HepG2 (cell line): ENCODE data around the gene ELP2. TPM values are rescaled to one million over a fixed set of nuclear protein-coding genes. Genes with fewer than 3 reads are reported as not detected.
A peak's percentile ranks its signal among the peaks of the same experiment; 100 is the strongest.

ENCODE experiments used
- ATF7 ChIP-seq, 2 experiments: fragments of 450-650 bp in 1 of 2; sonication (generic) in 1 of 2; formaldehyde crosslinking in 1 of 2; IDR thresholded peaks; 2 replicates each; pipeline versions ENCODE4 v1.4.0 to v1.6.1; 2016 to 2020; ENCODE audit warnings: antibody characterized with exemption in 1 of 2, mild to moderate bottlenecking in 1 of 2, missing genetic modification reagents in 1 of 2
- ATF7-NPFF ChIP-seq: sonication (generic); formaldehyde crosslinking; IDR thresholded peaks from 2 replicates; pipeline ENCODE4 v1.8.1; 2023; ENCODE audit warnings: mild to moderate bottlenecking, low read depth, missing genetic modification reagents, moderate library complexity
- BORCS8-MEF2B ChIP-seq: sonication (generic); formaldehyde crosslinking; IDR thresholded peaks from 2 replicates; pipeline ENCODE4 v1.8.0; 2022; ENCODE audit warnings: mild to moderate bottlenecking, missing genetic modification reagents
- CC2D1A ChIP-seq: sonication (generic); formaldehyde crosslinking; IDR thresholded peaks from 2 replicates; pipeline ENCODE4 v1.8.1; 2023; ENCODE audit warnings: mild to moderate bottlenecking, missing genetic modification reagents
- ELF4 ChIP-seq: sonication (generic); formaldehyde crosslinking; IDR thresholded peaks from 2 replicates; pipeline ENCODE4 v1.5.0; 2020; ENCODE audit warnings: missing genetic modification reagents, mild to moderate bottlenecking, moderate library complexity, borderline replicate concordance
- ETV6 ChIP-seq: sonication (generic); formaldehyde crosslinking; conservative IDR thresholded peaks from 2 replicates; pipeline ENCODE4 v1.4.0; 2020; ENCODE audit warnings: missing genetic modification reagents
- MEIS2 ChIP-seq: sonication (generic); formaldehyde crosslinking; IDR thresholded peaks from 2 replicates; pipeline ENCODE4 v1.9.0; 2021; ENCODE audit warnings: mild to moderate bottlenecking, missing genetic modification reagents
- NR2F2 ChIP-seq: IDR thresholded peaks from 2 replicates; pipeline ENCODE4 v1.6.1; 2012; ENCODE audit warnings: low read depth, inconsistent platforms, borderline replicate concordance
- RBFOX2 ChIP-seq: fragments of 200-400 bp; formaldehyde crosslinking; IDR thresholded peaks from 2 replicates; pipeline ENCODE4 v1.6.1; 2017; ENCODE audit warnings: low read depth, mild to moderate bottlenecking, low read length
- SIX4 ChIP-seq: sonication (generic); formaldehyde crosslinking; IDR thresholded peaks from 2 replicates; pipeline ENCODE4 v1.4.0; 2020; ENCODE audit warnings: missing genetic modification reagents
- STAT5B ChIP-seq: sonication (generic); formaldehyde crosslinking; IDR thresholded peaks from 2 replicates; pipeline ENCODE4 v1.4.0; 2020; ENCODE audit warnings: missing genetic modification reagents
- XRCC5 ChIP-seq: fragments of 200-400 bp; formaldehyde crosslinking; optimal IDR thresholded peaks from 2 replicates; pipeline ENCODE3; 2017; ENCODE audit warnings: mild to moderate bottlenecking, low read length
- ZFP90 ChIP-seq: sonication (generic); formaldehyde crosslinking; IDR thresholded peaks from 2 replicates; pipeline ENCODE4 v1.8.0; 2022; ENCODE audit warnings: missing genetic modification reagents, mild to moderate bottlenecking, inconsistent platforms, borderline replicate concordance
- ZKSCAN1 ChIP-seq: fragments of 150-350 bp; IDR thresholded peaks from 2 replicates; pipeline ENCODE4 v1.6.1; 2014; ENCODE audit warnings: low read length
- ZNF251 ChIP-seq: sonication (generic); formaldehyde crosslinking; IDR thresholded peaks from 2 replicates; pipeline ENCODE4 v1.9.0; 2021; ENCODE audit warnings: mild to moderate bottlenecking, missing genetic modification reagents
- ZNF256 ChIP-seq: sonication (generic); formaldehyde crosslinking; conservative IDR thresholded peaks from 2 replicates; pipeline ENCODE4 v1.4.0; 2020; ENCODE audit warnings: missing genetic modification reagents
- ZNF33B ChIP-seq: sonication (generic); formaldehyde crosslinking; IDR thresholded peaks from 2 replicates; pipeline ENCODE4 v1.5.1; 2020; ENCODE audit warnings: mild to moderate bottlenecking, missing genetic modification reagents
- ZNF468 ChIP-seq: sonication (generic); formaldehyde crosslinking; IDR thresholded peaks from 2 replicates; pipeline ENCODE4 v1.8.0; 2022; ENCODE audit warnings: mild to moderate bottlenecking, moderate library complexity, missing genetic modification reagents
- ZNF678 ChIP-seq: sonication (generic); formaldehyde crosslinking; IDR thresholded peaks from 2 replicates; pipeline ENCODE4 v1.4.0; 2020; ENCODE audit warnings: mild to moderate bottlenecking, missing genetic modification reagents
- polyA plus RNA-seq, 8 experiments: library from polyadenylated mRNA; depleted of rRNA in 3 of 8; stranded (reverse) in 7 of 8; unstranded in 1 of 8; fragments of >200 nt; fragmentation: Illumina TruSeq in 4 of 8; extraction: Trizol in 4 of 8; gene quantifications; 2 replicates each; pipeline versions ENCODE4 v1.2.1 to v1.2.3, GENCODE V29; 2011 to 2016; ENCODE audit warnings: low read depth in 4 of 8, missing spikeins in 1 of 8, mixed read lengths in 1 of 8; ENCODE audit not compliant: insufficient read depth in 1 of 8
- total RNA-seq, 5 experiments: library from RNA; depleted of rRNA; stranded (reverse); fragments of >200 nt; fragmentation: Illumina TruSeq; extraction: Trizol; gene quantifications; 2 replicates each; pipeline ENCODE4 v1.2.3, GENCODE V29; 2016; ENCODE audit warnings: low read depth in 1 of 5
- TF ChIP-seq, protein P1 (sequence below): sonication (generic); formaldehyde crosslinking; IDR thresholded peaks from 2 replicates; pipeline ENCODE4 v1.5.1; 2020; ENCODE audit warnings: mild to moderate bottlenecking, missing genetic modification reagents, borderline replicate concordance
- TF ChIP-seq, protein P2 (sequence below): sonication (generic); formaldehyde crosslinking; IDR thresholded peaks from 2 replicates; pipeline ENCODE4 v1.4.0; 2020; ENCODE audit warnings: missing genetic modification reagents
- TF ChIP-seq, protein P3 (sequence below): sonication (generic); formaldehyde crosslinking; IDR thresholded peaks from 2 replicates; pipeline ENCODE4 v1.5.0; 2020; ENCODE audit warnings: missing genetic modification reagents, mild to moderate bottlenecking, borderline replicate concordance
- TF ChIP-seq, protein P4 (sequence below): IDR thresholded peaks from 2 replicates; pipeline ENCODE4 v1.6.1; 2016; ENCODE audit warnings: missing compliant biosample characterization, missing genetic modification reagents, borderline replicate concordance
- TF ChIP-seq, protein P5 (sequence below): fragments of 450-650 bp; IDR thresholded peaks from 2 replicates; pipeline ENCODE4 v1.6.1; 2017
- TF ChIP-seq, protein P6 (sequence below): sonication (generic); formaldehyde crosslinking; IDR thresholded peaks from 2 replicates; pipeline ENCODE4 v1.8.1; 2023; ENCODE audit warnings: missing genetic modification reagents, mild to moderate bottlenecking, borderline replicate concordance
- TF ChIP-seq, protein P7 (sequence below): IDR thresholded peaks from 2 replicates; pipeline ENCODE4 v1.6.1; 2016

Gene ELP2
- total and polyA plus RNA-seq, 2 of the 13 experiments (the other 11 are each of a cell fraction or from before 2014, with no cell fraction given): 98.7 to 100 TPM

DNA sequence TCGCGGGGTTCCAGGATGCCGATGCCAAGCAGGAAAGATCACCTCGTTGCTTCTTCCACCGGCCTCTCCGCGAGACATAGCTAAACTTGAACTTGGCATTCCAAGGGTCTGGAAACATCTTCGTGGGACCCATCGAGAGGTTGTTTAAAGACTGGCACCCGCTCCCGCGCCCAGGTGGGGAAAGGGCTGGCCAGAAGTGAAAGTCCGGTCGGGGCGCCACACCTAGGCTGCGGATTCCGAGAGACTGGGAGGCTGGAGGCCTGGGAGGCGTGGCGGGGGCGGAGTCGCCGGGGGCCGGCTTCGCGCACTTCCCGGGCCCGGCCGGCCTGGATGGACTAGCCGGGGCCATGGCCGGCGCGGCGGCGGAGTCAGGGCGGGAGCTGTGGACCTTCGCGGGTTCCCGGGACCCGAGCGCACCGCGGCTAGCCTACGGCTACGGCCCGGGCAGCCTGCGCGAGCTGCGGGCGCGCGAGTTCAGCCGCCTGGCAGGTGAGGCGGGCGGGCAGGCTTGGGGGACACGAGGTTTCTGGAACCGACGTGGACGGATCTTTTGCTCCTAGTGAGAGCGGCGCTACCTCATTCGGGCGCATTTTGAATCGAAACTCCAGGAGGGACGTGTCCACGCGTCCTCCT, 57.6 kb downstream of the ELP2 start, which contains the start of gene MOCOS (continued):
- TF ChIP-seq ATF7 (IDR thresholded peaks at IDR 0.05) (no peak), ATF7 (CRISPR knock-in tag; IDR thresholded peaks at IDR 0.05) (no peak), ATF7-NPFF (peak; percentile 54), CC2D1A (CRISPR knock-in tag) (no peak), ZNF256 (CRISPR knock-in tag) (0 out of 2 replicates have a peak, but pooled peaks have one; percentile 13), ZNF468 (CRISPR knock-in tag) (no peak), ZNF251 (no peak), ETV6 (CRISPR knock-in tag) (peak; percentile 68; the same call in 1 of the 2 replicates), STAT5B (CRISPR knock-in tag) (no peak), ZFP90 (CRISPR knock-in tag) (no peak), NR2F2 (no peak), XRCC5 (no peak), SIX4 (CRISPR knock-in tag) (no peak), ZNF678 (CRISPR knock-in tag) (peak; percentile 25; the same call in 1 of the 2 replicates), ZNF33B (CRISPR knock-in tag) (no peak; the same call in 1 of the 2 replicates), BORCS8-MEF2B (no peak), RBFOX2 (peak; percentile 91), ELF4 (CRISPR knock-in tag) (no peak), MEIS2 (0 out of 2 replicates have a peak, but pooled peaks have one; percentile 63), ZKSCAN1 (no peak)
- TF ChIP-seq, protein P1, sequence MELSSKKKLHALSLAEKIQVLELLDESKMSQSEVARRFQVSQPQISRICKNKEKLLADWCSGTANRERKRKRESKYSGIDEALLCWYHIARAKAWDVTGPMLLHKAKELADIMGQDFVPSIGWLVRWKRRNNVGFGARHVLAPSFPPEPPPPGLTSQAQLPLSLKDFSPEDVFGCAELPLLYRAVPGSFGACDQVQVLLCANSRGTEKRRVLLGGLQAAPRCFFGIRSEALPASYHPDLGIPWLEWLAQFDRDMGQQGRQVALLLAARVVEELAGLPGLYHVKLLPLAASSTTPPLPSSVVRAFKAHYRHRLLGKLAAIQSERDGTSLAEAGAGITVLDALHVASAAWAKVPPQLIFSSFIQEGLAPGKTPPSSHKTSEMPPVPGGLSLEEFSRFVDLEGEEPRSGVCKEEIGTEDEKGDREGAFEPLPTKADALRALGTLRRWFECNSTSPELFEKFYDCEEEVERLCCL (CRISPR knock-in tag): no peak
- TF ChIP-seq, protein P2, sequence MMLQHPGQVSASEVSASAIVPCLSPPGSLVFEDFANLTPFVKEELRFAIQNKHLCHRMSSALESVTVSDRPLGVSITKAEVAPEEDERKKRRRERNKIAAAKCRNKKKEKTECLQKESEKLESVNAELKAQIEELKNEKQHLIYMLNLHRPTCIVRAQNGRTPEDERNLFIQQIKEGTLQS: no peak
- TF ChIP-seq, protein P3, sequence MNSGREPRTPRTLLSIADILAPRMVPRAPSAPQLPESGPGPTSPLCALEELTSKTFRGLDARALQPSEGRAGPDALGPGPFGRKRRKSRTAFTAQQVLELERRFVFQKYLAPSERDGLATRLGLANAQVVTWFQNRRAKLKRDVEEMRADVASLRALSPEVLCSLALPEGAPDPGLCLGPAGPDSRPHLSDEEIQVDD (CRISPR knock-in tag): 0 out of 2 replicates have a peak, but pooled peaks have one; percentile 69
- TF ChIP-seq, protein P4, sequence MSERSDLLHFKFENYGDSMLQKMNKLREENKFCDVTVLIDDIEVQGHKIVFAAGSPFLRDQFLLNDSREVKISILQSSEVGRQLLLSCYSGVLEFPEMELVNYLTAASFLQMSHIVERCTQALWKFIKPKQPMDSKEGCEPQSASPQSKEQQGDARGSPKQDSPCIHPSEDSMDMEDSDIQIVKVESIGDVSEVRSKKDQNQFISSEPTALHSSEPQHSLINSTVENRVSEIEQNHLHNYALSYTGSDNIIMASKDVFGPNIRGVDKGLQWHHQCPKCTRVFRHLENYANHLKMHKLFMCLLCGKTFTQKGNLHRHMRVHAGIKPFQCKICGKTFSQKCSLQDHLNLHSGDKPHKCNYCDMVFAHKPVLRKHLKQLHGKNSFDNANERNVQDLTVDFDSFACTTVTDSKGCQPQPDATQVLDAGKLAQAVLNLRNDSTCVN: no peak
- TF ChIP-seq, protein P5, sequence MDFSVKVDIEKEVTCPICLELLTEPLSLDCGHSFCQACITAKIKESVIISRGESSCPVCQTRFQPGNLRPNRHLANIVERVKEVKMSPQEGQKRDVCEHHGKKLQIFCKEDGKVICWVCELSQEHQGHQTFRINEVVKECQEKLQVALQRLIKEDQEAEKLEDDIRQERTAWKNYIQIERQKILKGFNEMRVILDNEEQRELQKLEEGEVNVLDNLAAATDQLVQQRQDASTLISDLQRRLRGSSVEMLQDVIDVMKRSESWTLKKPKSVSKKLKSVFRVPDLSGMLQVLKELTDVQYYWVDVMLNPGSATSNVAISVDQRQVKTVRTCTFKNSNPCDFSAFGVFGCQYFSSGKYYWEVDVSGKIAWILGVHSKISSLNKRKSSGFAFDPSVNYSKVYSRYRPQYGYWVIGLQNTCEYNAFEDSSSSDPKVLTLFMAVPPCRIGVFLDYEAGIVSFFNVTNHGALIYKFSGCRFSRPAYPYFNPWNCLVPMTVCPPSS: no peak
- TF ChIP-seq, protein P6, sequence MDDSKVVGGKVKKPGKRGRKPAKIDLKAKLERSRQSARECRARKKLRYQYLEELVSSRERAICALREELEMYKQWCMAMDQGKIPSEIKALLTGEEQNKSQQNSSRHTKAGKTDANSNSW (CRISPR knock-in tag): 0 out of 2 replicates have a peak, but pooled peaks have one; percentile 21
- TF ChIP-seq, protein P7, sequence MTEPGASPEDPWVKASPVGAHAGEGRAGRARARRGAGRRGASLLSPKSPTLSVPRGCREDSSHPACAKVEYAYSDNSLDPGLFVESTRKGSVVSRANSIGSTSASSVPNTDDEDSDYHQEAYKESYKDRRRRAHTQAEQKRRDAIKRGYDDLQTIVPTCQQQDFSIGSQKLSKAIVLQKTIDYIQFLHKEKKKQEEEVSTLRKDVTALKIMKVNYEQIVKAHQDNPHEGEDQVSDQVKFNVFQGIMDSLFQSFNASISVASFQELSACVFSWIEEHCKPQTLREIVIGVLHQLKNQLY (CRISPR knock-in tag): no peak
